ENCODE measurements around the gene ELL. TPM values are rescaled to one million over a fixed set of nuclear protein-coding genes. Genes with fewer than 3 reads are reported as not detected.

The ELL gene
- total RNA-seq, 1 experiment from 2014 or later = 17.0 TPM

DNA sequence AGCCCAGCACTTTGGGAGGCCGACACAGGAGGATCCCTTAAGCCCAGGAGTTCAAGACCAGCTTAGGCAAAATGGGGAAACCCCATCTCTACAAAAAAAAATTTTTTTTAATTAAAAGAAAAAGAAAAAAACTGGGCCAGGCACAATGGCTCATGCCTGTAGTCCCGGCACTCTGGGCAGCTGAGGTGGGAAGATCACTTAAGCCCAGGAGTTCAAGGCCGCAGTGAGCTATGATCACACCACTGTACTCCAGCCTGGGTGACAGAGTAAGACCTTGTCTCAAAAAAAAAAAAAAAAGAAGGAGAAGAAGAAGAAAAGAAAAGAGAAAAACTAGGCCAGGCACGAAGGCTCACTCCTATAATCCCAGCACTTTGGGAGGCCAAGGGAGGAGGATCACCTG lies 4.3 kb downstream of the ELL start:
- H3K27ac ChIP-seq (ENCODE audit: insufficient read length, low read depth, low read length) = no peak overlapping the region
- no peaks in the 10 kb centered on the region for H4K20me1 ChIP-seq (ENCODE audit: control insufficient read depth, insufficient read depth, insufficient read length)
- H3K9me3 ChIP-seq (ENCODE audit: control insufficient read depth, low read depth, low read length) = no peaks in the 10 kb centered on the region
- Mint-ChIP-seq H3K4me1 (peaks cover 27 to 31% of the 10 kb centered on the region in 2 experiments), H3K4me3 (no peak overlapping the region), H3K36me3 (ENCODE audit: insufficient read depth in 1 of 3, low read depth in 3 of 3) (no peaks in the 10 kb centered on the region), H3K9me3 (no peaks in the 10 kb centered on the region), H3K27ac (no peak overlapping the region; a peak in 1 of 7 replicates), H3K27me3 (ENCODE audit: low read depth) (no peaks in the 10 kb centered on the region)
- no peak overlapping the region for H3T11ph ChIP-seq (ENCODE audit: low read length)
- DNase-seq = no peak
- H2BK20ac ChIP-seq (ENCODE audit: low read depth, low read length, poor library complexity, severe bottlenecking) = no peak overlapping the region
- peaks cover 4% of the 10 kb centered on the region for H3K79me1 ChIP-seq (ENCODE audit: insufficient read depth, low read depth, low read length, poor library complexity, severe bottlenecking)
- H4K5ac ChIP-seq (ENCODE audit: insufficient read length, low read depth, low read length) = no peak overlapping the region
- no peak overlapping the region for H2BK120ac ChIP-seq (ENCODE audit: low read depth, low read length, poor library complexity, severe bottlenecking)
- H3K4ac ChIP-seq (ENCODE audit: low read depth, low read length) = no peak overlapping the region
- peaks cover 3% of the 10 kb centered on the region; the same call in 1 of the 2 replicates for H3K4me1 ChIP-seq (ENCODE audit: insufficient read depth, low read length)
- H2BK15ac ChIP-seq (ENCODE audit: low read depth, low read length) = no peak overlapping the region
- TF ChIP-seq, protein P1, sequence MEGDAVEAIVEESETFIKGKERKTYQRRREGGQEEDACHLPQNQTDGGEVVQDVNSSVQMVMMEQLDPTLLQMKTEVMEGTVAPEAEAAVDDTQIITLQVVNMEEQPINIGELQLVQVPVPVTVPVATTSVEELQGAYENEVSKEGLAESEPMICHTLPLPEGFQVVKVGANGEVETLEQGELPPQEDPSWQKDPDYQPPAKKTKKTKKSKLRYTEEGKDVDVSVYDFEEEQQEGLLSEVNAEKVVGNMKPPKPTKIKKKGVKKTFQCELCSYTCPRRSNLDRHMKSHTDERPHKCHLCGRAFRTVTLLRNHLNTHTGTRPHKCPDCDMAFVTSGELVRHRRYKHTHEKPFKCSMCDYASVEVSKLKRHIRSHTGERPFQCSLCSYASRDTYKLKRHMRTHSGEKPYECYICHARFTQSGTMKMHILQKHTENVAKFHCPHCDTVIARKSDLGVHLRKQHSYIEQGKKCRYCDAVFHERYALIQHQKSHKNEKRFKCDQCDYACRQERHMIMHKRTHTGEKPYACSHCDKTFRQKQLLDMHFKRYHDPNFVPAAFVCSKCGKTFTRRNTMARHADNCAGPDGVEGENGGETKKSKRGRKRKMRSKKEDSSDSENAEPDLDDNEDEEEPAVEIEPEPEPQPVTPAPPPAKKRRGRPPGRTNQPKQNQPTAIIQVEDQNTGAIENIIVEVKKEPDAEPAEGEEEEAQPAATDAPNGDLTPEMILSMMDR (conservative IDR thresholded peaks at IDR 0.05) = no peak
- H3K79me2 ChIP-seq (ENCODE audit: insufficient read depth, low read length) = peaks cover 14% of the 10 kb centered on the region
- no peaks in the 10 kb centered on the region for H3K27me3 ChIP-seq (ENCODE audit: insufficient read depth, low read length)
- H3K4me2 ChIP-seq (ENCODE audit: insufficient read depth, insufficient read length, low read length) = no peak overlapping the region
- H4K8ac ChIP-seq (replicated peaks; ENCODE audit: insufficient read length, low read depth, low read length) = no peak overlapping the region
- H3K18ac ChIP-seq (ENCODE audit: insufficient read length, low read depth, low read length) = no peak overlapping the region
- WGBS (ENCODE audit: extremely low coverage, insufficient read length, low lambda C conversion rate) = no CpG with 5 or more reads among the region's 4 CpGs
- no peak overlapping the region for H2BK12ac ChIP-seq (ENCODE audit: insufficient read length, low read depth, low read length)
- H3K23me2 ChIP-seq (ENCODE audit: insufficient read length, low read depth, low read length, poor library complexity, severe bottlenecking) = peaks cover 12% of the 10 kb centered on the region
- H3K14ac ChIP-seq (ENCODE audit: insufficient read depth, low read length) = no peak overlapping the region
- H2AFZ ChIP-seq (ENCODE audit: low read length) = no peak overlapping the region
- H2AK5ac ChIP-seq (ENCODE audit: insufficient read length, low read length) = no peak overlapping the region
- no peak overlapping the region for H3K56ac ChIP-seq (ENCODE audit: insufficient read length, low read depth, low read length)
- no peak overlapping the region for H2BK5ac ChIP-seq (ENCODE audit: insufficient read length, low read length)
- no peak overlapping the region for H3K9ac ChIP-seq (ENCODE audit: extremely low read depth, insufficient read length, low read length)
- no peak overlapping the region for H3K23ac ChIP-seq (ENCODE audit: insufficient read length, low read depth, low read length)
- H4K91ac ChIP-seq (ENCODE audit: insufficient read length, low read depth, low read length) = no peak overlapping the region
